Esophagus squamous epithelium (tissue), 5 donors: ENCODE results near the gene AK2. TPM values are rescaled to one million over a fixed set of nuclear protein-coding genes. Genes with fewer than 3 reads are reported as not detected.
"Not testable (repeated sequence)": the region's sequence is repeated elsewhere in the genome, so short reads cannot be mapped to it uniquely, and the experiment has no call there.

Source experiments
- DNase-seq: peaks from one replicate; lab custom pipeline; 2025; lab: John Stamatoyannopoulos, UW
- H3K27ac ChIP-seq, 4 donors: fragments of 200-600 bp; sonication (generic); one replicate each; pipeline ENCODE4 v1.5.1; 2016 to 2019; ENCODE audit warnings: mild to moderate bottlenecking in 1 of 4
- H3K27me3 ChIP-seq, 4 donors: fragments of 200-600 bp; sonication (generic); 1 replicate in 3 of 4; 2 replicates in 1 of 4; pipeline versions ENCODE4 v1.5.1 to v1.6.0; 2017 to 2021; ENCODE audit warnings: antibody characterized with exemption in 1 of 4
- H3K36me3 ChIP-seq, 3 donors: fragments of 200-600 bp; sonication (generic); one replicate each; pipeline ENCODE4 v1.5.1; 2016 to 2019
- H3K4me1 ChIP-seq, 3 donors: fragments of 200-600 bp; sonication (generic); one replicate each; pipeline ENCODE4 v1.5.1; 2017 to 2019
- H3K4me3 ChIP-seq, 4 donors: fragments of 200-600 bp; sonication (generic); 1 replicate in 3 of 4; 2 replicates in 1 of 4; pipeline ENCODE4 v1.5.1; 2016 to 2019; ENCODE audit warnings: mild to moderate bottlenecking in 2 of 4, moderate library complexity in 1 of 4
- H3K9me3 ChIP-seq, 3 donors: fragments of 200-600 bp; sonication (generic); one replicate each; pipeline ENCODE4 v1.5.1; 2016 to 2019
- CTCF ChIP-seq, 6 experiments: fragments of 450-650 bp in 4 of 6; fragments of 200-600 bp in 2 of 6; sonication (generic) in 2 of 6; IDR thresholded peaks; one replicate each; pipeline ENCODE4 v1.5.1; 2016 to 2019; ENCODE audit warnings: antibody characterized with exemption in 6 of 6, mild to moderate bottlenecking in 4 of 6, moderate library complexity in 4 of 6
- POLR2A ChIP-seq, 4 donors: fragments of 450-650 bp; IDR thresholded peaks; one replicate each; pipeline ENCODE4 v1.6.1; 2017; ENCODE audit warnings: antibody characterized with exemption in 4 of 4, mild to moderate bottlenecking in 4 of 4, moderate library complexity in 3 of 4
- WGBS, 2 donors: methylation state at CpG; one replicate each; pipeline ENCODE4 v1.1.5; 2018; 5-methylcytosine and 5-hydroxymethylcytosine counted together
- intact Hi-C: fragments of 100-400 bp; cut with DNase I; formaldehyde crosslinking; loops from one replicate; pipeline ENCODE4 v1.15.0; 2022
- total RNA-seq, 4 donors: library from RNA; depleted of rRNA; stranded (reverse); fragments of >200 nt; gene quantifications; one replicate each; pipeline ENCODE4 v1.1.0, GENCODE V29; 2016
- donor health status: DM: yes; HTN: yes; CAD: no.

Gene AK2
- total RNA-seq, 4 donors from 2014 or later, result 126 to 167 (median 151) TPM

- no peaks in the 10 kb centered on the region for H3K36me3 ChIP-seq
- peak overlapping the region; percentile 68 to 84 (median 82) for H3K27ac ChIP-seq
- DNase-seq, result no peak
- peaks cover 14 to 47% (median 34%) of the 10 kb centered on the region in 3 donors for H3K4me1 ChIP-seq
- 24 to 26% methylated on average over 7 of the region's 8 CpGs for WGBS, 2 donors
- H3K27me3 ChIP-seq, result peaks cover 0 to 3% (median 0%) of the 10 kb centered on the region in 4 donors
- TF ChIP-seq POLR2A (IDR thresholded peaks at IDR 0.05) (peak in 2 of 4 donors; percentile 35 to 67), CTCF (IDR thresholded peaks at IDR 0.05) (no peak)
- peak overlapping the region in 1 of 4 donors; percentile 8 for H3K4me3 ChIP-seq
- intact Hi-C loops, result no loop called here
- no peaks in the 10 kb centered on the region for H3K9me3 ChIP-seq
Measured at GRCh38 chr1:32981003-32981901, 55.4 kb downstream of the AK2 start.

GRCh38 chr1:32980080-32980479 is 56.6 kb downstream of the AK2 start:
- no peak overlapping the region for H3K4me3 ChIP-seq
- no peaks in the 10 kb centered on the region for H3K27me3 ChIP-seq
- TF ChIP-seq CTCF (IDR thresholded peaks at IDR 0.05), result no peak
- no peak for TF ChIP-seq POLR2A (IDR thresholded peaks at IDR 0.05)
- H3K27ac ChIP-seq, result peak overlapping the region; percentile 49 to 83 (median 74)
- no peaks in the 10 kb centered on the region for H3K36me3 ChIP-seq
- intact Hi-C loops, result no loop called here
- 100% methylated on average over 4 of the region's 10 CpGs; no CpG with 5 or more reads in 1 of the 2 donors for WGBS, 2 donors
- no peaks in the 10 kb centered on the region for H3K9me3 ChIP-seq
- H3K4me1 ChIP-seq, result peaks cover 14 to 42% (median 30%) of the 10 kb centered on the region in 3 donors
- no peak for DNase-seq

GRCh38 chr1:32978854-32979253 is 57.8 kb downstream of the AK2 start:
- no peaks in the 10 kb centered on the region for H3K27me3 ChIP-seq
- H3K9me3 ChIP-seq, result no peaks in the 10 kb centered on the region
- no peak overlapping the region for H3K4me3 ChIP-seq
- DNase-seq, result no peak
- no peaks in the 10 kb centered on the region for H3K36me3 ChIP-seq
- no peak for TF ChIP-seq POLR2A (IDR thresholded peaks at IDR 0.05)
- no peak for TF ChIP-seq CTCF (IDR thresholded peaks at IDR 0.05)
- peaks cover 14 to 30% (median 21%) of the 10 kb centered on the region in 3 donors for H3K4me1 ChIP-seq
- 91 to 94% methylated on average over 3 of the region's 4 CpGs for WGBS, 2 donors
- no peak overlapping the region for H3K27ac ChIP-seq
- intact Hi-C loops, result no loop called here

GRCh38 chr1:32977546-32978087 is 59.1 kb downstream of the AK2 start:
- DNase-seq, result no peak
- no peaks in the 10 kb centered on the region for H3K36me3 ChIP-seq
- H3K4me1 ChIP-seq, result peaks cover 14 to 37% (median 25%) of the 10 kb centered on the region in 3 donors
- TF ChIP-seq CTCF (IDR thresholded peaks at IDR 0.05) (no peak), POLR2A (IDR thresholded peaks at IDR 0.05) (no peak)
- intact Hi-C loops, result no loop called here
- peaks cover 0 to 6% (median 0%) of the 10 kb centered on the region in 4 donors for H3K27me3 ChIP-seq
- 77 to 83% methylated on average over 4 of the region's 4 CpGs for WGBS, 2 donors
- no peak overlapping the region for H3K4me3 ChIP-seq
- H3K9me3 ChIP-seq, result no peaks in the 10 kb centered on the region
- H3K27ac ChIP-seq, result no peak overlapping the region

GRCh38 chr1:32975055-32975454 is 61.6 kb downstream of the AK2 start:
- H3K27ac ChIP-seq, DNase-seq, H3K36me3 ChIP-seq, intact Hi-C loops, H3K9me3 ChIP-seq: not testable (repeated sequence)
- Histone ChIP-seq H3K4me1 (peaks cover under 1 to 15% (median 9%) of the 10 kb centered on the region in 3 donors), H3K27me3 (peaks cover 0 to 19% (median 0%) of the 10 kb centered on the region in 4 donors), H3K4me3 (peak overlapping the region in 1 of 4 donors; percentile 15)
- no CpG with 5 or more reads among the region's 30 CpGs for WGBS, 2 donors

- intact Hi-C loops, DNase-seq, H3K9me3 ChIP-seq, H3K27ac ChIP-seq, H3K4me1 ChIP-seq, H3K36me3 ChIP-seq: not testable (repeated sequence)
- WGBS, 2 donors, result no CpG with 5 or more reads among the region's 6 CpGs
- Histone ChIP-seq H3K27me3 (peaks cover 0 to 19% (median 0%) of the 10 kb centered on the region in 4 donors), H3K4me3 (peak overlapping the region in 2 of 4 donors; percentile 41 to 56)
Measured at GRCh38 chr1:32973458-32973857, 63.2 kb downstream of the AK2 start.
